GM12891 (cell line): ENCODE data around the gene NUDT16L1.

ENCODE experiments used
- POLR2A ChIP-seq: IDR thresholded peaks from 2 replicates; pipeline ENCODE4 v1.6.1; 2011; ENCODE audit warnings: low read depth, low read length, control low read depth
- POLR2AphosphoS5 ChIP-seq: IDR thresholded peaks from 2 replicates; pipeline ENCODE4 v1.6.1; 2011; ENCODE audit warnings: low read depth, low read length, control low read depth
- SPI1 ChIP-seq: IDR thresholded peaks from 2 replicates; pipeline ENCODE4 v1.6.1; 2011; ENCODE audit warnings: low read depth, low read length, control low read depth
- TAF1 ChIP-seq: IDR thresholded peaks from 2 replicates; pipeline ENCODE4 v1.6.1; 2011; ENCODE audit warnings: low read depth, low read length, control low read depth

GRCh38 chr16:4682084-4682591, 11.2 kb upstream of the NUDT16L1 start:
- TF ChIP-seq POLR2AphosphoS5 = no peak
- TF ChIP-seq POLR2A = no peak
- TF ChIP-seq TAF1 = no peak
- no peak for TF ChIP-seq SPI1
